Nephron (organoid): Measurements from ENCODE around the gene FIBP.

Experiments
- H3K27ac Mint-ChIP-seq, 3 experiments: 2 replicates each; pipeline ENCODE4 v1.8.0; 2020; ENCODE audit warnings: mixed read lengths in 3 of 3, mild to moderate bottlenecking in 2 of 3, moderate library complexity in 1 of 3
- H3K27me3 Mint-ChIP-seq: 2 replicates; pipeline ENCODE4 v1.8.0; 2021; ENCODE audit warnings: low read depth, mild to moderate bottlenecking, moderate library complexity, mixed read lengths
- H3K36me3 Mint-ChIP-seq: 2 replicates; pipeline ENCODE4 v1.8.0; 2020; ENCODE audit warnings: low read depth, mixed read lengths
- H3K4me1 Mint-ChIP-seq: 2 replicates; pipeline ENCODE4 v1.8.0; 2020; ENCODE audit warnings: mixed read lengths
- H3K4me3 Mint-ChIP-seq, 3 experiments: 2 replicates each; pipeline ENCODE4 v1.8.0; 2020; ENCODE audit warnings: mild to moderate bottlenecking in 3 of 3, mixed read lengths in 3 of 3, moderate library complexity in 2 of 3
- H3K9me3 Mint-ChIP-seq: 2 replicates; pipeline ENCODE4 v1.8.0; 2020; ENCODE audit warnings: mixed read lengths
- TF ChIP-seq, protein P1 (sequence below), 3 experiments: fragments of 200-600 bp; sonication (generic); IDR thresholded peaks; one replicate each; pipeline ENCODE4 v1.5.0; 2021; ENCODE audit warnings: antibody characterized with exemption in 3 of 3; ENCODE audit not compliant: unreplicated experiment in 3 of 3

The FIBP gene

DNA sequence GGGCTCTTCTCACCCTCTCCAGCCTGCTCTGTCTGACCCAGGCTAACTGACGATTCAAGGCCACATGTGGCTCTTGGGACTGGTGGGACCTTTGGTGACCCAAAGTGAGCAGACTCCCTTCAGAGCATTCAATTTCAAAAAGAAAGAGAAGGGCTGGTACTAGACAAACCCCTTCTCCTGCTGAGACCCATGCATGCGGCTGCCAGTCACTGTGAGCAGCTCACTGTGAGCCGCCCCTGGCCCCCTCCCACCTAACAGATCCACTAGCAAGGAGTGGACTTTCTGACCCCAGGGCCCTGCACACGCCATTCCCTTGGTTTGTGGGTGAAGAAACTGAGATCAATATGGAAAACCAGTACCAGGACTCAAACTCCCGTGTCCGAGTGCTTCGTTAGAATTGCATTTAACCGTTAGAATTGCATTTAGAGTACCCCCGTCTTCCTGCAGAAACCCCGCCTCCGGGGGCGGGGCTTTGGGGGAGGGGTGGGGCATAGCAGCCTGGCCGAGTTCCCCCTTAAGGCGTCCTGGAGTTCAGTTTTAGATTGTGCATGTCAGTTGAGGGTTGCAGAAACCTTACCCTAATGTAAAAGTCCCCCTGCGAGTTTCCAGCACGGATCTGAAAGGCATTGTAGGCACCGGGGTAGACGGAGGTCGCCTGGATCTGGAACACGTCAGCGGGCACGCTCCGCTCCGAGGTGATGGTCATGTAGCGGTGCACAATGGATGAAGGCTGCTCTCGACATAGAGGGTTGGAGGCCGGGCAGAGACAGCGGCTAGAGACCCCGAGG lies 20.8 kb downstream of the FIBP start:
- H3K27ac Mint-ChIP-seq: peak overlapping the region in 2 of 3 experiments; percentile 64 to 73
- no peaks in the 10 kb centered on the region for H3K9me3 Mint-ChIP-seq
- H3K27me3 Mint-ChIP-seq: no peaks in the 10 kb centered on the region
- peaks cover 7% of the 10 kb centered on the region for H3K4me1 Mint-ChIP-seq
- TF ChIP-seq, protein P1, sequence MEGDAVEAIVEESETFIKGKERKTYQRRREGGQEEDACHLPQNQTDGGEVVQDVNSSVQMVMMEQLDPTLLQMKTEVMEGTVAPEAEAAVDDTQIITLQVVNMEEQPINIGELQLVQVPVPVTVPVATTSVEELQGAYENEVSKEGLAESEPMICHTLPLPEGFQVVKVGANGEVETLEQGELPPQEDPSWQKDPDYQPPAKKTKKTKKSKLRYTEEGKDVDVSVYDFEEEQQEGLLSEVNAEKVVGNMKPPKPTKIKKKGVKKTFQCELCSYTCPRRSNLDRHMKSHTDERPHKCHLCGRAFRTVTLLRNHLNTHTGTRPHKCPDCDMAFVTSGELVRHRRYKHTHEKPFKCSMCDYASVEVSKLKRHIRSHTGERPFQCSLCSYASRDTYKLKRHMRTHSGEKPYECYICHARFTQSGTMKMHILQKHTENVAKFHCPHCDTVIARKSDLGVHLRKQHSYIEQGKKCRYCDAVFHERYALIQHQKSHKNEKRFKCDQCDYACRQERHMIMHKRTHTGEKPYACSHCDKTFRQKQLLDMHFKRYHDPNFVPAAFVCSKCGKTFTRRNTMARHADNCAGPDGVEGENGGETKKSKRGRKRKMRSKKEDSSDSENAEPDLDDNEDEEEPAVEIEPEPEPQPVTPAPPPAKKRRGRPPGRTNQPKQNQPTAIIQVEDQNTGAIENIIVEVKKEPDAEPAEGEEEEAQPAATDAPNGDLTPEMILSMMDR (IDR thresholded peaks at IDR 0.05; ENCODE audit: unreplicated experiment in 3 of 3): no peak
- H3K4me3 Mint-ChIP-seq: peak overlapping the region; percentile 30 to 79 (median 32)
- H3K36me3 Mint-ChIP-seq: peaks cover 36% of the 10 kb centered on the region

DNA sequence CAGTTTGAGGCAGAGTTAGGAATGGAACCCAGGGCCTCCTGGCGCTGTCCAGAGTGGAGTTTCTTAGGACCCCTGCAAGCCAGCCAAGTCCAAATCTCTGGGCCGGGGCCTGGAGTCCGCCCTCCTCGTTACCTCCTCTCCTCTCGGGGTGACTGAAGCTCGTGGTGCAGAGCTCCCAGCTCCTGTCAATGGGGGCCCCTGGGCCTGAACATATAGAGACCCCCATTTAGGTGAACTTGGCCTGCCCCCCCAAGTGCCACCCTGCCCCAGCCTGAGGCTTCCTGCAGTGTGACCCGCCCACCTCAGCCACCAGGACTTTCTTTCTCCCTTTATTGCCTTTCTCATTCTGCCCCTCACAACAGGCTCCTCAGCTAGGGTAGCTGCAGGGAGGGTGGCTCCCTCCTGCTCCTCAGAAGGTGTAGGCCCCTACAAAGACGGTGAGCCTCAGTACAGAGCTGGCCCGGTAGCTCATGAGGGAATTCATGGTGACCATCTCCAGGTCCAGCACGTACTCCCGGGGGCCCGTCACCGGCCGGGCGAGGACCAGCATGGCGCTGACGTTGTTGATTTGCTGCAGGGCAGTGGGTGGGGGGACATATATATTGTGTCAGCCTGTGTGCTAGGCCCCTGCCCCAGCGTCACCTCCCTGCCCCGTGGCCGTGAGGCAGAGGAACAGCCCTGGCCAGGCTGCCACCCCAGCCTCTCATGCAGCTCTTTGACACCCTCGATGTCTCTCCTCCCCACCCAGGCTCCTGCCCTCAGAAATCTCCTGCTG lies 21.6 kb downstream of the FIBP start:
- Mint-ChIP-seq H3K36me3 (peaks cover 38% of the 10 kb centered on the region), H3K4me1 (peaks cover 8% of the 10 kb centered on the region), H3K4me3 (peak overlapping the region in 1 of 3 experiments; percentile 23), H3K9me3 (no peaks in the 10 kb centered on the region), H3K27me3 (no peaks in the 10 kb centered on the region), H3K27ac (no peak overlapping the region)
- TF ChIP-seq, protein P1 (IDR thresholded peaks at IDR 0.05; ENCODE audit: unreplicated experiment in 3 of 3): no peak

DNA sequence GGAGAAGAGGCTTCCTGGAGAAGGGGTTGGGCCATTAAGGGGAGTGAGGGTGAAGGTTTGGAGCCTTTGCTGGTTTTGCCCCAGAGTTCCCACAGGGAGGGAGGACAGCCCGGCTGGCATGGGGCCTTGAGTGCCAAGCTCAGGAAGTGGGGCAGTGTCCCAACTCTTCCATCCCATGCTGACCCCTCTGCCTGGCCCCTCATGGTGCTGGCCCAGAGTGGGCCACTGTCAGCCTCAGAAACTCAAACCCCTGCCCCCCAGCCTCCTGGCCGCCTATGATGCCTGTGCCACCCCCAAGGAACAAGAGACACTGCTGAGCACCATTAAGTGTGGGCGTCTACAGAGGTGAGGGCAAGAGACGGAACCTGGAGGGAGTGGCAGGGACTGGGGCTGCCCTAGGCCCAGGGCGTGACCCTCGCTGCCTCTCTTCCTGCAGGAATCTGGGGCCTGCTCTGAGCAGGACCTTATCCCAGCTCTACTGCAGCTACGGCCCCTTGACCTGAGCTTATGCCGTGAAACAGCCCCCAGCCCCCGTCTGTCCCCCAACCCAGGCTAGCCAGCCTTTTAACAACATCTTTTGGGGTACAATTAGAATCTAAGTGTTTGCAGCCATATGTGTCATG lies 22.6 kb downstream of the FIBP start:
- Mint-ChIP-seq H3K9me3 (no peaks in the 10 kb centered on the region), H3K27me3 (no peaks in the 10 kb centered on the region), H3K27ac (no peak overlapping the region), H3K4me1 (peaks cover 8% of the 10 kb centered on the region), H3K36me3 (peaks cover 37% of the 10 kb centered on the region), H3K4me3 (no peak overlapping the region)
- TF ChIP-seq, protein P1 (IDR thresholded peaks at IDR 0.05; ENCODE audit: unreplicated experiment in 3 of 3): no peak

DNA sequence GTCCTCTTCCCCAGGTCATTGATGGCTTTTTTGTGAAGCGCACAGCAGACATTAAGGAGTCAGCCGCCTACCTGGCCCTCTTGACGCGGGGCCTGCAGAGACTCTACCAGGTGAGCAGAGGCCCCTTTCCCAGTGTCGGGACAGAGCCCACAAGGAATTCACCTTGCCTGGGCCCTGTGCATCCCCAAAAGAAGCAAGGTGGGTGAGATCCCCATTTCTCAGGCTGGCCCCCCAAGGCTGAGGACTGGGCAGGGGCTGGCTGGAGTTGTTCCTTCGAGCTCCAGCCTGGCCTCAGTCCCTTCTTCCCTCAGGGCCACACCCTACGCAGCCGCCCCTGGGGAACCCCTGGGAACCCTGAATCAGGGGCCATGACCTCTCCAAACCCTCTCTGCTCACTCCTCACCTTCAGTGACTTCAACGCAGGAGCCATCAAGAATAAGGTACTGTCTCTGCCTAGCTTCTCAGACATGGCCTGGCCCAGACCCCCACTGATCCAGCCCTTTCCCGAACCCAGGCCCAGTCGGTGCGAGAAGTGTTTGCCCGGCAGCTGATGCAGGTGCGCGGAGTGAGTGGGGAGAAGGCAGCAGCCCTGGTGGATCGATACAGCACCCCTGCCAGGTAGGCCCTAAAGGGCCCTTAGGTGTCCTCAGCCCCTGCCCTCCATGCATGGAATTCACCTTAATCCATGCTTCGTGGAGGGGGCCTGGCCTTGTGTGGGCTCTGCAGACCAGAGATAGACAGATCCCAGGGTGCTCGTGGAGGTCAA lies 23.4 kb downstream of the FIBP start:
- TF ChIP-seq, protein P1 (IDR thresholded peaks at IDR 0.05; ENCODE audit: unreplicated experiment in 3 of 3): no peak
- peak overlapping the region in 1 of 3 experiments; percentile 21 for H3K4me3 Mint-ChIP-seq
- H3K36me3 Mint-ChIP-seq: peaks cover 34% of the 10 kb centered on the region
- H3K9me3 Mint-ChIP-seq: no peaks in the 10 kb centered on the region
- H3K4me1 Mint-ChIP-seq: peaks cover 9% of the 10 kb centered on the region
- no peaks in the 10 kb centered on the region for H3K27me3 Mint-ChIP-seq
- H3K27ac Mint-ChIP-seq: no peak overlapping the region

DNA sequence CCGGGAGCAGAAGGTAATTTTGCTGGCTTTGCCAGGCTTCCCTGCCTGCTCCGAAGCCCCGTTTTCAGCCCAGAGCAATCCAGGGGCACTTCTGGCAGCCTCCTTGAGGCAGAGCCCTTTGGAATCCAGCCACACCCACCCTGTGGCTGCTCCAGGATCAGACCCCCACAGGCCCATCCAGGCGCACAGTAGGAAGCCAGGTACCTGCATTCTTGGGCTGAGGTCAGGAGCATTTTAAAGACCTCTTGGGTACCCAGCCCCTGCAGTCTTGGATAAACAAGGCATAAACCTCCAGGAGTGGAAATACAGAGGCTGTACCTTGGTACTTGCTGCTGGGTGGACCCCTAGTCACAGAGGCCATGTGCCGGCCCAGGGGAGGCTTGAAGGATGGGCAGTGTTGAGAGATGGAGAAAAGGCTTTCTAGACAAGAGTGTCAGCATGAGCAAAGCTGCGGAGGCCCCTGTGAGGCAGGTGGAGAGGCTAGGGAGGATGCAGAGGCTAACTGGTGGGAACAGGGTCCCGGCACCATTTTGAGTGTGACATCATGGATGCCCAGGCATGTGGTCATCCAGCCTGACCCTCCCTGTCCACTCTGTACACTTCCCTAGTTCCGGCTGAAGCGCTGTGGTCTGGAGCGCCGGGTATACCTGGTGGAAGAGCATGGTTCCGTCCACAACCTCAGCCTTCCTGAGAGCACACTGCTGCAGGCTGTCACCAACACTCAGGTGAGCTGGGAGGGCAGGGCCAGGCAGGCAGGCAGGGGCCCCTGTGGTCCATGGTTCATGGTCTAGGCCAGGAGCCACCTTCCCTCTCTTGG lies 24.2 kb downstream of the FIBP start:
- H3K4me1 Mint-ChIP-seq: peaks cover 10% of the 10 kb centered on the region
- H3K4me3 Mint-ChIP-seq: no peak overlapping the region
- TF ChIP-seq, protein P1 (IDR thresholded peaks at IDR 0.05; ENCODE audit: unreplicated experiment in 3 of 3): no peak
- peaks cover 34% of the 10 kb centered on the region for H3K36me3 Mint-ChIP-seq
- H3K27me3 Mint-ChIP-seq: no peaks in the 10 kb centered on the region
- H3K27ac Mint-ChIP-seq: no peak overlapping the region
- H3K9me3 Mint-ChIP-seq: no peaks in the 10 kb centered on the region
